DMS53 treated with DMSO at 0.1 percent for 48 hours (cell line): Measurements from ENCODE around the gene COL17A1.

Source experiments
- DNase-seq: peaks from one replicate; lab custom pipeline; 2025; ENCODE audit not compliant: unreplicated experiment; lab: John Stamatoyannopoulos, UW

COL17A1 gene

GRCh38 chr10:104098358-104098925 lies 12.8 kb upstream of the COL17A1 start:
- no peak for DNase-seq

DNA sequence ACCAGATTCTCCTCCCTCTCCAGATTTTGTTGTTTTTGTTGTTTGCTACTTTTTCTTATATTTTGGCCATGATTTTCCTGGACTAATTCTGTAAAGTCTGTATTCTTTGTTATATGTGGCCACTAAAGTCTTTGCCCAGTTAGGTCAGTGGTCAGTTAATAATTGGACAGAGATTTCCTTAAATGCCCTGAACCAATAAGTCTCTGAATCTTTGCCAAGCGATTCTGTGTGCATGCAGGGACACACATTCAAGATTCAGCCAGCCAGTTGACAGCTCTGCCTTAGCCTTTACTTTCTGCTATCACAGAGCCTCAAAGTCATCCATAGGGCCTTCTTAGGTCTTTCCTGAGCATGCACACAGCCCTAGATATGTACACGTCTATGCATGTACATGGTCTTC lies 11.0 kb upstream of the COL17A1 start:
- DNase-seq, result no peak

- no peak for DNase-seq
Observed at GRCh38 chr10:104092749-104093148, 7.1 kb upstream of the COL17A1 start.

DNA sequence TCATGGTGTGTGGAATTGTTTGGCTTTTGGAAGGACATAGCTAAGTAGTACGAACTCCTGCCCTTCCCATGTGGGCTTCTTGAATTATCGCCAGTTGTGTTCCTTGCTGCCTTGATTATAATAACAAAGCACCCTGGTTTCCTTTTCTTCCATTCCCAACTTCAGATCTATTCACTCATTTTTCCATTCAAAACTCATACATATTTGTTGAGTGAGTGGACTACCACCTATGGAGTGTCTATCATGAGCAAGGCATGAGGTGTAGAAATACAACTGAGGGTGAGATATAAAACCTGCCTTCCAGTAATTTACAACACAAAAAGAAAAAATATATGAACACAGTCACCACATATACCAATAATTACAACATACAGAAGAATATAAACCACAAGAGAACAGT lies 4.9 kb upstream of the COL17A1 start:
- no peak for DNase-seq

- DNase-seq, result no peak
Observed at GRCh38 chr10:104089621-104090020, 3.9 kb upstream of the COL17A1 start.

DNA sequence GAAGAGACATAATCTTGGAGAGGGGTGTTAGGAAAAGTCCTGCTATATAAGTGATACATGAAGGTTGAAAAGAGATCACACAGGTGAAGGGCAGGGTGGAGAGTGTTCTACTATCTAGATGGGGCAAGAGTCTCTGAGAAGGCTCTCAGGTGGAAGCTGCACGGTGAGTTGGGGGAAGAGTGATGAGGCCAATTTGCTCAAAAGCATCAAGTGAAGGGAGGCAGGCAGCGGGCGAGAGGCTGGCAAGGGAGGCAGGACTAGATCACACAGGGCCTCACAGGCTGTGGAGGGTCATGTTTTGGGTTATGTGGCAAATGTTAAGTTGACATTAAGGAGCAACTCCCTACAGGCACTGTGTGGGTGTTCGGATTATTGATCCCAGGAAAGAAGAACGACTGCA lies 2.6 kb upstream of the COL17A1 start:
- no peak for DNase-seq

GRCh38 chr10:104084482-104085142 lies 1.1 kb downstream of the COL17A1 start:
- no peak for DNase-seq

DNA sequence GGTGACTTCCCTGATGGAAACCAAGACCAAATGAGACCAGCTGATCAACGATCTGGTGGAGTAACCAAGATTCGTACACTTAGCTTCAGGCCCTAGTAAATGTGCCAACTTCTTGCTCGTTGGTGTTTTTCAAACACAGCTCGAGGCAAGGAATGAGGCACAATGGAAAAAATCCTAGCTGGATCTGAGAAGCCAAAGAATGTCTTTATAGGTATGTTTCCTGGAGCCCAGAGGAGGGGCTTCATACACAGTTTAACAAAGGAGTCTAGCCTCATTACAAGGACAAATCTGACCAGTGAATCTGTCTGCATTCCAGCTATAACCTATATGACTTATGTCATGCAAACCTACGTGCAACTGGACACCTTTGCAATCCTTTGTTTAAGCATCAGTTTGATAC lies 3.7 kb downstream of the COL17A1 start:
- DNase-seq, result no peak

DNA sequence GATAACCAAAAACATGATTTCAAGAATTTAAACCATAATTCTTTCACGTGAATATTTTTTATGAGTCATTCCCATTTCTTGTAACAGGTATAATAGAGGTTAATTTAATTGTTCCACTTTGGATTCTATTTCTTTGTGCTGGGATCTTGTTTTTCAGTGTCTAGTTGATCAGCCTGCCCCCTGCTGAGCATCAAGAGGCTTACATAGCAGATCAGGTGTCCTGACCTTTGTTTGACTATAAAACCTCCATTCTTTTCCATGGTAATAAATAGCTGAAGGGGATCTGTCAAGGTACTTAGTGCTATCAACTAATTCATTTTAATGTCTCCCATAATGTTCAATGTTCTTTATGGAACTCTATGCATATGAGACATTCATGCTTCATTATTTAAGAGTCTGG lies 4.9 kb downstream of the COL17A1 start:
- peak; percentile 43 for DNase-seq

DNA sequence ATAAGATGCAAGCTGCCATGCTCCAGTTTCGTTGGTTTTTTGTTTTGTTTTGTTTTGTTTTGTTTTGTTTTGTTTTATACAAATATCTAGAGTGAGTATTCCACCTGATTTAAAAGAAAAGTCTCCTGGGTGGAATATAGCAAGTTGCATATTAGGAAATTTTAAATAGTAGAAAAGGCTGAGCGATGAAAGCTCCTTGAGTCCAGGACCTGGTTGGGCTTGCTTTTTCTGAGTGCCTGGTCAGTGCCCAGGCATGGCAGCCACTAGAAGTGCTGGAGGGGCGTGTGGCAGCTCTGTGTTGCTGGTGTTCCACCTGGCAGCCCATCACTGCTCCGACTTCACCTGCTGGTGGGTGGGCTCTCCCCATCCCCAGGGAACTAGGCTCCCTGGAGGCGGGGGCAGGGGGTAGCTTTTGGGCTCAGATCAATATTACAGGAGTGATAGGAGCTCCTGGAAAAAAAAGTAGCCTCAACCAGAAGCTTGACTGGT lies 8.0 kb downstream of the COL17A1 start:
- DNase-seq, result no peak

DNA sequence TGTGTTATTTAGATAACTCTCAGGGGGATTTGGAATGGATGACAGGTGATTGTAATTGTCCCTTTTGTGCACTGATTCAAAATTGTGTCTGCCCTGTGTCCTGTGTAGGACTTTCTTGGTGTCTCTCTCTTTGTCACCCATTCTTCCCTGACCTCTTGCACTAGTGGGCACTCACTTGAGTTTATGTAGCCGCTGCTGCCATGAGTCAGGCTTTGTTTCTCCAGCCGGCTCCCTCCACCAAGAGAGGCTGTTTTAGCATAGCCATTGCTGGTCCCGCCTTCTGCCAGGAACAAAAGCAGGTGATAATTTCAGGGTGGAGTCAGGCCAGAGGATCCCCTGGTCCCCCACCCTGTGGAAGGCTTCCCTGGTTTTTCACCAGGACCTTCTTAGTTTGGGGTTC lies 8.4 kb downstream of the COL17A1 start:
- no peak for DNase-seq

GRCh38 chr10:104076743-104077160 lies 8.9 kb downstream of the COL17A1 start:
- DNase-seq, result no peak

DNA sequence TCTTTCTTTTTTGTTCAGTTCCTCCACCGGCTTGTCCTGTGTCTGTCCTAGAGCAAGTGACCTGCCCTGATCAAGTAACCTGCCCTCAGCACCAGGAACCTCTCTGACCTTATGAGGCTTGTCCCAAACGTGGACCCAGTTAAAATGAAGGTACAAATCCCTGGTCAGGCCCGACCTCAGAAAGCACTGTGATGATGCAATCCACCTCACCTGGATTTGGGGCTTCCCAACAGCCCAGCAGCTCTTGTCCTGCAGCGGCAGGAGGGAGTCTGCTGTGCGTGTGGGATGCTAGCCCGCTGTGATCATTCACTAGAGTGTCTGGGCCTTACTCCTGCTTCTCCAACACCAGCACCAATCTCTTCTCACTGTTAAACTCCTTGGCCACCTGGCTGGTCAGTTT lies 11.2 kb downstream of the COL17A1 start:
- no peak for DNase-seq

DNA sequence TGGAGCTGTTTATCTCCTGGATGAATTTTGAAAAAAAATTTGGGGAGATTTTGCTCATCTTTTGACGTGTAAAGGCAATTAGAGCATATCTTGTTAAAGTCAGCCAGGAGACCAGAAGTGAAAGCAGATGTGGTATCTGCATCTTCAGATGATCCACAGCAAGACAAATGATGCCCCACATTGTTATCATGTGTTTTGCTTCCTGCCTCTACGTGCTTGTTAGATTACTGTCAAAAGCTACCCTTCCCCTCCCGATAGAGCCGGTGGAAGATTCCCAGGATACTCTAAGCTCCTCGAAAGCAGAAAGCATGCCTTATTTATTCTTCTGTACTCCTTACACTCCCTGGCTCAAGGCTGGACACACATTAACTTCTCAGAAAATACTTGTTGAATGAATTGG lies 12.9 kb downstream of the COL17A1 start:
- no peak for DNase-seq

GRCh38 chr10:104069613-104070012 lies 16.1 kb downstream of the COL17A1 start:
- DNase-seq, result no peak

DNA sequence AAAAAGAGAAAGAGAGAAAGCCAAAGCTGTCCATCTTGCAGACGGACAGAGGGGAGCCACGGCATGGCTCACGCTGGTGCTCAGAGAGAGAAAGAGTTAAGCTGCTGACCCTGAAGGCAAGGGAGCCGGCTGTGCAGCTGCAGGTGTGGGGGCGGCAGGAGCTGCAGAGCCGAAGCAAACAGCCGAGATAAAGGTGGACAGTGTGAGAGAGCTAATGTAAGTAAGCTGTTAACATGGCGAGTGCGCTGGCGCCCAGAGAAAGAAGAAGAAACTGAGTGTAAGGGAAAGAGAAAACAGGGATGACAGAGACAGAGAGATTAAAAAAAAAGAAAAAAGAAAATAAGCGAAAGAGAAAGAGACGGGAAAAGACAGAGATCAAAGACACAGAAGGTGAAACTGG lies 18.2 kb downstream of the COL17A1 start:
- DNase-seq, result no peak

GRCh38 chr10:104066945-104067344 lies 18.7 kb downstream of the COL17A1 start:
- no peak for DNase-seq

GRCh38 chr10:104065748-104066147 lies 19.9 kb downstream of the COL17A1 start:
- DNase-seq, result no peak

DNA sequence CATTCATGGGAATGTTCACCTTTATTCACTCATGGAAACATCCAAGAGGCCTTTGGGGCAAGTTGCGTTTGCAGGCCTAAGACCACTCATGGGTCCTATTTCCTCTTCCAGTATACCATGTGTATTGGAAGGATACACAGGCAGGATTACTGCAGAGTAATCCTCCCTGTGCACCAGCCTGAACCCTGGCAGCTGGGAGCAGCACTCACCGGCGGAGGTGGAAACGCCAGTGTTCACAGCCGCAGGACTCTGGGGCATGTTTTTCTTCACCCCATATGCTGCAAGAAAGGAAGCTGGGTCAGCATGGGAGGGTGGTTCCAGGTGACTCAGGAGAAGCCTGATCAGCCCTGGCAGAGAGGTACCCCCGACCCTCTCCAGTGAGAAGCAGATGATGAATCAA lies 24.5 kb downstream of the COL17A1 start:
- no peak for DNase-seq

- DNase-seq, result no peak
Observed at GRCh38 chr10:104059364-104059763, 26.3 kb downstream of the COL17A1 start.

GRCh38 chr10:104057717-104058116 lies 28.0 kb downstream of the COL17A1 start:
- DNase-seq, result no peak

DNA sequence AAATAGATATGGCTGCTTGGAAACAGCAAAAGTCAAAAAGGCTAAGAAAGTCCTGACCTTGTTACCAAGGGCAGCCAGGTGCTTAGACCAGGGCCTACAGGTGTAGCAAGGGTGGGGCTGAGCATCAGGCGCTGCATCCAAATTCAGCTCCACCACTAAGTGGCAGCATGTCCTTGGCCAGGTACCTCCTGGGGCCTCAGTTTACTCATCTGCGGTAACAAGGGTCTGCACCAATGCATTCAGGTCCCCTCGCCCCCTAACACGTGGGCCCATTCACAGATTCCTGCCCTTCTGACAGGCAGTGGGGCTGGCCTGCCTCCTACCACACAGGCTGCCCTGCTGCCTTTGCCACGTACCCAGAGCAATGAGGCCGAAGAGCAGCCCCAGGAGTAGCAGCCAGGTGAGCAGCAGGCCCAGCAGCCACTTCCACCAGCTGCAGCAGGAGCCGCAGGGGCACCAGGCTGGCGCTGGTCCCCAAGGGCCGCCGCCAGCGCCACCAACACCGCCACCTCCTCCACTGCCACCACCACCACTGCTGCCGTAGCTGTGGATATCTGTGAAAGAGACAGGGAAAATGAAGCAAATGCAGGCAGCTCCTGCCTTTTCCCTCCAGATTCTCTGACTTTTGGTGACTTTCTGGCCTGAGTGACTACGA lies 28.9 kb downstream of the COL17A1 start:
- DNase-seq, result no peak
